ENCODE results near the gene SPOCD1.

The SPOCD1 gene

GRCh38 chr1:31801458-31801857, 14.4 kb downstream of the SPOCD1 start:
- in situ Hi-C loops (cut with MboI; ENCODE audit: low sequenced_read_pairs): no loop called here

- in situ Hi-C loops (cut with MboI; ENCODE audit: low sequenced_read_pairs): no loop called here
Measured at GRCh38 chr1:31800674-31800967, 15.2 kb downstream of the SPOCD1 start.

GRCh38 chr1:31799895-31800673, 15.7 kb downstream of the SPOCD1 start:
- in situ Hi-C loops (cut with MboI; ENCODE audit: low sequenced_read_pairs): no loop called here

GRCh38 chr1:31799196-31799894, 16.5 kb downstream of the SPOCD1 start:
- in situ Hi-C loops (cut with MboI; ENCODE audit: low sequenced_read_pairs): no loop called here

GRCh38 chr1:31798433-31799195, 17.2 kb downstream of the SPOCD1 start:
- in situ Hi-C loops (cut with MboI; ENCODE audit: low sequenced_read_pairs): no loop called here

GRCh38 chr1:31798086-31798432, 17.8 kb downstream of the SPOCD1 start:
- in situ Hi-C loops (cut with MboI; ENCODE audit: low sequenced_read_pairs): no loop called here

GRCh38 chr1:31797216-31797615, 18.6 kb downstream of the SPOCD1 start:
- in situ Hi-C loops (cut with MboI; ENCODE audit: low sequenced_read_pairs): no loop called here

GRCh38 chr1:31796707-31797106, 19.1 kb downstream of the SPOCD1 start:
- in situ Hi-C loops (cut with MboI; ENCODE audit: low sequenced_read_pairs): no loop called here

GRCh38 chr1:31795801-31796621, 19.8 kb downstream of the SPOCD1 start:
- in situ Hi-C loops (cut with MboI; ENCODE audit: low sequenced_read_pairs): no loop called here

- in situ Hi-C loops (cut with MboI; ENCODE audit: low sequenced_read_pairs): no loop called here
Measured at GRCh38 chr1:31795096-31795675, 20.6 kb downstream of the SPOCD1 start.

- in situ Hi-C loops (cut with MboI; ENCODE audit: low sequenced_read_pairs): no loop called here
Measured at GRCh38 chr1:31793586-31794285, 22.1 kb downstream of the SPOCD1 start.

GRCh38 chr1:31793086-31793485, 22.7 kb downstream of the SPOCD1 start:
- in situ Hi-C loops (cut with MboI; ENCODE audit: low sequenced_read_pairs): no loop called here

GRCh38 chr1:31792541-31792940, 23.3 kb downstream of the SPOCD1 start:
- in situ Hi-C loops (cut with MboI; ENCODE audit: low sequenced_read_pairs): no loop called here

GRCh38 chr1:31792116-31792515, 23.7 kb downstream of the SPOCD1 start:
- in situ Hi-C loops (cut with MboI; ENCODE audit: low sequenced_read_pairs): no loop called here

- in situ Hi-C loops (cut with MboI; ENCODE audit: low sequenced_read_pairs): no loop called here
Measured at GRCh38 chr1:31791131-31791858, 24.5 kb downstream of the SPOCD1 start.

GRCh38 chr1:31790641-31791091, 25.2 kb downstream of the SPOCD1 start:
- in situ Hi-C loops (cut with MboI; ENCODE audit: low sequenced_read_pairs): no loop called here

GRCh38 chr1:31790140-31790539, 25.7 kb downstream of the SPOCD1 start:
- in situ Hi-C loops (cut with MboI; ENCODE audit: low sequenced_read_pairs): no loop called here

GRCh38 chr1:31789259-31790065, 26.4 kb downstream of the SPOCD1 start:
- in situ Hi-C loops (cut with MboI; ENCODE audit: low sequenced_read_pairs): no loop called here
